Kidney glomerular epithelial cell (primary cell): ENCODE data around the gene CACNA1D.
"Not testable (repeated sequence)": the region's sequence is repeated elsewhere in the genome, so short reads cannot be mapped to it uniquely, and the experiment has no call there.

Source experiments
- DNase-seq: peaks from one replicate; lab custom pipeline; 2025; lab: John Stamatoyannopoulos, UW

CACNA1D gene

DNA sequence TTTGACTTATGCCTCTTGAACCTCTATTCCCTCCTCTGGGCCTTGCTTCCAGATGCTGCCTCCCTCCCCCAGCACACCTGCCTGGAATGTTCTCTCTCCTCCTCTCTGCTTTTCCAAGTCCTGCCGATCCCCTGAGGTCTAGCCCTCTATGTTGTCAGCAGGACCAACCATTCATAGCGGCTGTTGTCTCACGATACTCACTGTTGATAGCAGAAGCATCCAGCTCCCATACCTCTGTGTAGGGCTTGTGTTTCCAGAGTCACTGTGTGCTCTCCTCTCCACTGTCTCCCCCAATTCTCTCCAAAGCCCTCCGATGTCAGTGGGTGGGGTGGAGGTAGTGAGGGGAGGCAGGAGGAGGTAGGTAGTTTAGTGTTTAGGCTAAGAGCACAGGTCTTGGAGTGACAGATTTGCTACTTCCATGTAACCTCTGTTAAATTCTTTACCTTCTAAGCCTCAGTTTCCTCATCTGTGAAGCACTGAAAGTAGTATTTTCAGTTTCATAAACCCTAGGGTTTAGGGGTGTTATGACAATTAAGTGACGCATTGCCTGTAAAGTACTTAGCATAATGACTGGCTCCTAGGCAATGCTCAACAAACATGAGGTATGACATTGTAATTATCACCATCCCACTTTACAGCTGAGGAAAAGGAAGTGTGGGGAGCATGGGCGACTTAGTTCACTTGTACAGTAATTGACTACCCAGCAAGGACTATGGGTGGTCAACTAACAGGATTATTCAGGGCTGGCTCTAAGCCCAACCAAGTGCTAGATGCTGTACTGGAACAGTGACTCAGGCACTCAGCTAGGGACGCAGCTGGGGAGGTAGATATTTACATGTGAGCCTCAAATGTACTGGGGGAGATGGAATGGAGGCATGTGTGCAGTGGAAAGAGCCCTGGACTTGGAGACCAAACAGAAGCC lies 122.8 kb downstream of the CACNA1D start:
- no peak for DNase-seq

DNA sequence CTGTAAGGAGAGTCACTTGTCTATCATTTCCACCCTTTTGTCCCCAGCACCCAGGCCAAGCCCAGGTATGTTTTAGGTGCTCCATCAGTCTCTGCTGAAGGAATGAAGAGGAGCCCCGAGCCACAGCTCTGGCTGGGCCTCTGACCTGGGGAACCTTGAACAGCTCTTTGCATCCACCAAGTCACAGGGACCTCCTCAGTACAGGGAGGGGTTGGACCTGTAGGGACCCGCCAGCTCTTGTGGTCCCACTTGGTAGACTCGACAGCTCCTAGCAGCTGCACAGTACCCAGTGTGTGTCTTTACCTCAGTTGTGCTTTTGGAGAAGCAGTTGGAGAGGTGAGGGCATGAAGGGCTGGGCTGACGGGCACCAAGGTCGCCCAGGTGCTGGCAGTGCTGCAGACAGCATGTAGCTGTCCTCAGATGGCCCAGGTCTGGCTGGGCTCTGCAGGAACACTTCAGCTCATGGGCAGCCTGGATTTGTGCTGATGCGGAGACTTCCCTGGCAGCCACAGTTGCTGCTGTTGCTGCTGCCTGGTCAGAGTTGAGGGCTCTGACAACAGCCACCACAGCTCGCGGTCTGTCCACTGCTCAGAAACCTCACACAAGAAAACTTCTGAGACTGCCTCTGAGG lies 123.6 kb downstream of the CACNA1D start:
- DNase-seq: no peak

DNA sequence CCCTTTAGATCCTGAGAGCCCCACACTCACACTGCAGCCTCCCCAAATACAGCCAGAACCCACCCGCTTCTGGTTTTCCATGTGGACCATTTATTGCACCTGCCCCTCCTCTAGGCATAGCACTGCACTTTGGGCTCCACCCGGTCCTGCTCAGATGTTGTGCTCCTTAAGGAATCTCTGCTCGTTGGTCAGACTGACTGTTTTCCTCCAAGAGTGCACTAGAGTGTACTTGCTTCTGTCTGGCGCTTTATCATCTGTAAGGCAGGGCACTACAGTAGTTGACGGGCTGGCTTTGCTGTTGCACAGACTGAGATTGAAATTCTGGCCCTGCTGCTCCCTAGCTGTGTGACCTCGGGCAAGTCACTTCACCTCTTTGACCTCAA lies 124.1 kb downstream of the CACNA1D start:
- no peak for DNase-seq

DNA sequence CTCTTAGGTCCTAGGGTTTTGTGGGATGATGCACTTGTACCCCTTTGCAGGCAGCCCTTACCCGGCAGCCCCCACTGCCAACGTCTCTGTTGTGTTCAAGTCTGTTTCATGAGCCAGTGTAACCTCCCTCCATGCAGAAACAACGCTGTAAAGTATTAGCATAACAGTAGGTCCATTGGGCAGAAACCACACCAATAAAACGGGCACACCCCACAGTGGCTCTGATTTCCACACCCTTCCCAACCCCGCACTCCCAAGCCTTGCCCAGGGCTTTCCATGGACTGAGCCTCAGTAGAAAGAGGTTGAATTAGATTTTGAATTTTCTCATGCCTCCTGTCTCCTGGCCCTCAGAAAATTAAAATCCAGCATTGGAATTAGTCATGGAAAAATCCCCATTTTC lies 124.5 kb downstream of the CACNA1D start:
- no peak for DNase-seq

DNA sequence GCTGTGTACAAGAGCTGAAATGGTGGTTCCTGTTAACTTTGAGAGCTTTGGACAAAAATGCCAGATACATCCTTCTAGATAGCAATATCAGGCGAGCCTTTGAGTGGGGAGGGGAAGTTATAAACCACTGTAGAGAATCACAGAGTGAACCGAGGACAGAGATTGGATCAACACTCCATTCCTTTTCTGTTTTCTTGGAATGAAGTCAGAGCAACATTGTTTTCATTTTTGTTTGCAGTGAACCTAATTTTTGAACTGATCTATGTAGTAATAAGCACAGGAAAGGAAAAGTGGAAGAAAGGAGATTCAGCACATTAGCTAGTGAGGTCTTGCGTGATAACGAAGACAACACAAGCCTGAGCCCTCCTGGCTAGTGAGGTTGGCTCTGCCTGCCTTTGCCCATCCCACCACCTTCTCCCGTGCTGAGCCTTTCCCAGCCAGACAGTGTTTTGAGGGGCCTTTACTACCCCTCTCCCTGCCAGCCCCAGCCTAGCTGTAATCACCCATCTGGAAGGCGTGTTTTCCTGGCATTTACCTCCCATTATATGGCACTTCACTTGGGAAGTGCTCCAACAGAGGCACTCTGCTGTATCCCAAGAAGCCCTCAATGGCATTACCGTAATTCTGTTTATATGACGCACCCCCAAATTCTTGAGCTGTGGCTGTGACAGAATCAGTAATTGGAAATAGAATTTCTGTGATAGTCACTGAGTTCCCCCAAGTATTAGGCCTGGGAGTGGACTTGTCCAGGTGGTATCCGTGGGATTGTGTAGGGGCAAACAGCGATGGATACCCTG lies 129.8 kb downstream of the CACNA1D start:
- DNase-seq: no peak

DNA sequence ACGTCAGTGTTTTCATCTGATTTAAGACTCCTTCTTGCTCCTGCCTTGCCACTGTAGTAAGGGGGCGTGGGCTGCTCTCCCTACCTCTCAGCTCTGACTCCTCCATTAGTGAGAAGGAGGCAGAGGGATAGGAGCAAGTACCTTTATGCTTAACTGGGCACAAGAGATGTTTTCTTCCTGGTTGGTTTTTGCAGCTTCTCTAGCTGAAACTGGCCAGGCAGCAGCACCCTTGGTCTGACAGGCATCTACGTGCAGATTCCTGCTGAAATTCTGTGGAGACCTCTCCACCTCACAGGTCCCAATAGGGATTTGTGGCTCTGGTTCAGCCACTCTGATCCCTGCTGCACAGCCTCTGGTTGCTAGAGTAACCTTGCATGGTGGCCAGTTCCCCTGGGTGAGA lies 132.5 kb downstream of the CACNA1D start:
- DNase-seq: no peak

DNA sequence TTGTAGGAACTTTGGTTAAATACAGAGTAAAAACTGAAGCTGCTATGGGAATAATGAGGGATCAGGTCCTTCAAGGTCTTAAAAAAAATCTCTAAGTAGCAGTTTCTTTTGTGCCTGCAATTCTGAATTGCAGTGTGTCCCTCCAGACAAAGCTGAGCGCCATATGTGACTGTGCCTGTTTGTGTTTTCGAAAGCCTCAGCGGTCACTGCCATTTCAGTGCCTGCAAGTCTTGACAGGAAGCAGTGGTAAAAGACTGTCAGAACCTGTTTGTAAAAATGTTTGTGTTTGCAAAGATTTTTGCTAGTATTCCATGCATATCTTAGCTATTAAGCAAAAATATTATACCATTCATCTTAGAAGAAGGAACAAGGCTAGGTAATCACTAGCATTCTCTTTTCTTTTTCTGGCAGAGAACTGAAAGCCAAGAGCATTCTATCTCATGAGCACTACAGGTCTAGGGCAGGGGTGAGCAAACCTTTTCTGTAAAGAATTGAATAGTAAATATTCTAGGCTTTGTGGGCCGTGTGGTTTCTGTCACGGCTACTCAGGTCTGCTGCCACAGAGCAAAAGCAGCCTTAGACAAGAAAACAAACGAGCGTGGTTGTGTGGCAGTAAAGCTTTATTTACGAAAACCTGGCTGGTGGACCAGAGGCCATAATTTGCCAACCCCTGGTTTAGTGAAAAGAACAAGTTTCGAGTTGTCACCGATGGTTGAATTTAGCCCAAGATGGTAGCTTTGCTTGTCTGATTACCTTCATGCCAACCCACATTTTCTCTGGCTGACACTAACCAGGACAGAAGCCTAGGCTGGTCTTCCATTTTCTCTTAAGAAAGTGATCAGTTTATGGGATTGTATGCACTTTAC lies 134.4 kb downstream of the CACNA1D start:
- DNase-seq: no peak

DNA sequence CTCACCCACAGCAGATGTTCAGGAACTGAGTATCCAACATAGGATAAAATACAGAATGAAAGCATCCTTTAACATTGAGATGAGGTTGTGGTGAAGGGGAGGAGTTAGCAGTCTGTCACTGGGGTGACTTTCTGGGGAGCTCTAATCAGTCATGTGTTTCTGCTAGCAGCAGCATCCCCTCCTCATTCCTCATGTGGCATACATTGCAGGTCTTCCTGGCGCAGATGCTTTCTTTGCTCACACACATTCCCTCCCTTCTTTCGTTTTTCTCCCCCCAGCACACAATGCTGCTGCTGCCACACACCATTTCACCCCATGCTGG lies 135.0 kb downstream of the CACNA1D start:
- no peak for DNase-seq

DNA sequence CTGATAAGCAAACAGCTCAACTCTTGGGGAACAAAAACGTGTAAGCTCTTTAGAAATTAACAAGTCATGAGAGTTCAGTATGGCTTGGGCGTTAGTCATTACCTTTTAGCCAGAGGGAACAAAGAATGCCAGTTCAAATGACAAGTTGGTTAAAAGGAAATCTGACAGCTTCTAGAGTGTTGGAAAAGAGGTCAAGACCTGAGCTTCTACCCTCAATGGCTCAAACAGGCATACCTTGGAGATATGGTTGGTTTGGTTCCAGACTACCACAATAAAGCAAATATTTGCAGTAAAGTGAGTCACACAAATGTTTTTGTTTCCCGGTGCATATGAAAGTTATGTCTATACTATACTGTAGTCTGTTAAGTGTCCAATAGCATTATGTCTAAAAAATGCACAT lies 136.1 kb downstream of the CACNA1D start:
- DNase-seq: no peak

DNA sequence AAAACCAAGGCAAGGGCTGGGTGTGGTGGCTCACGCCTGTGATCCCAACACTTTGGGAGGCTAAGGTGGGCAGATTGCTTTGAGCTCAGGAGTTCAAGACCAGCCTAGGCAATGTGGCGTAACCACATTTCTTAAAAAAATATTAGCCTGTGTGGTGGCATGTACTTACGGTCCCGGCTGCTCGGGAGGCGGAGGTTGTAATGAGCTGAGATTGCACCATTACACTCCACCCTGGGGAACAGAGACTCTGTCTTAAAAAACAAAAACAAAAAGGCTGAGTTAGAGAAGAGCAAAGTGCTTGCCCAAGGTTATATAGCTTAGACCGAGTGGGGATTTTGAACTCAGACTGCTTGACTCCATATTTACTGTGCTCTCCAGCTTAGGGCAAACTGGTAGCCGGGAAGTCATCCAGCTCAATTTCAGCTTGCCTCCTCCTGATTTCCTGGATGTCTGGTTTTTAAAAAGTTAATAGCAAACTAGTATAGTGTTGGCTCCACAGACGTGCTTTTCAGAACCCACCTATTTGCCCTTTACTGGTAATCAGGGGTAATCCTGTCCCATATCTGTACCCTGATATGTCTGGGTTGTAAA lies 138.9 kb downstream of the CACNA1D start:
- DNase-seq: no peak

DNA sequence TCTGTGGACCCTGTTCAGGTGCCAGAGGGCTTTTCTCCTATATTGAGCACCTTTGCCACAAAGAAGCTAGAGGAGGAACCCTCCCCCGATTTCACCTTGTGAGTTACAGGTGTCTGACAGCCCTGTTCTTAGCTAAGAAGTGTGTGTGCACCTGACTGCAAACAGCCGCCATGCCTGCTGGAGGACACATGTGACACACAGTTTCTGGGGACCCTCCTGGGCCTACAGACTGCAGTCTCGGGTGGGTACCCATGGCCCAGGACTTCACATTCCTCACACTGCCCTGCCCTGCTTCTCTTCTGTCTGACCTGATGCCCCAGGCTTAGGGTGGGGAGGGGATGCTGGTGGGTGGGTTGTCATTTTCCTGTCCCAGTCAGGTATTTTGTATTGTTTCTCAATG lies 140.6 kb downstream of the CACNA1D start:
- no peak for DNase-seq

DNA sequence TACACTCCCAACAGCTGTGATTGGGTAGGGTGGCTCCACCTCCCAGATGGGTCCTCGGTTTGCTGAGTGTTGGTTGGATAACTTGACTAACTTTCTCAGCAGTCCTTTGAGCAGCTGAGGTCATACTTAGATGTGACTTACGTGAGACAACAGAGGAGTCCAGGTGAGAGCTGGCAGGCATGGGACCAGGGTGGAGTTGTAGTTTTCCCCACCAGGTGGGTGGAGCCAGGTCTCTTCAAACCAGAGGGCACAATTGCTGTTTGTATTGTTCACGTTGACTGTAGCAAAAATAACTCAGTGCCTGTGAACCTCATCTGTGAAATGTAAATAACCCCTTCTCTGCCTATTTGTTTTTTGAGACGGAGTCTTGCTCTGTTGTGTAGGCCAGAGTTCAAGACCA lies 144.4 kb downstream of the CACNA1D start:
- DNase-seq: not testable (repeated sequence)

DNA sequence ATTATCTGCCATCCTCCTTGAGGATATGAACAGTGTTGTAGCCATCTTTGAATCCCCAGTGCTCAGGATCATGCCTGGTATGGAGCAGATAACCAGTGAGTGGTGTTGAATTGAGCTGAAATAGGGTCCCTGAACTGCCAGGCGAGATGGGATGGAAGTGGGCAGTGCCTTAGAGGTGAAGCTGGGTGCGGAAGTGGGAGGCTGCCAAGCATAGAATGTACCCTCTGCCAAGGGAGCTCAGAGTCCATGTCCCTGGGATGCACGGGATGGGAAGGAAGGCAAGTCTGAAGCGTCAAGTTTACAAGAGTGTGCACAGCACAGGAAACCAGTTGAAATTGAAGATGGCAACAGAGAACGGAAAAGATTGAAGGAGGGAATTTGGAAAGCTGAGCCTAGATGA lies 147.0 kb downstream of the CACNA1D start:
- DNase-seq: no peak

DNA sequence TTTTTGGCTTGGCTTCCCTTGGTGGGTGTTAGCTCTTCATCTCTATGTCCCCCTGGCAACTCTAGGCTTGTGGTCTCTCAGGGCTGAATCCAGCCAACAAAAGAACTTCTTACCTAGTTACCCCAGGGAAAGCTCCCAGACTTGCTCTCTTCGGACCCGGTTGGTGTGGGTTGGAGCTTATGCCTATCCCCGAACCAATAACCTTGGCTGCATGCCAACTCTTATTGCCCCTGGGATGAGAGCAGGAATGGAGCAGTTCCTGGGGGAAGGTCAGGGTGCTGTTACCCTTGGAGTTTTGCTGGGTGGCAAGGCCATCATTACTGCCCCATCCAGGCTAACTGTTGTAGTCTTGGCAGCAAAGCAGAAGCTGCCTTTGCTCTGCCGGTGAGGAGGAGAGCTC lies 147.8 kb downstream of the CACNA1D start:
- no peak for DNase-seq

DNA sequence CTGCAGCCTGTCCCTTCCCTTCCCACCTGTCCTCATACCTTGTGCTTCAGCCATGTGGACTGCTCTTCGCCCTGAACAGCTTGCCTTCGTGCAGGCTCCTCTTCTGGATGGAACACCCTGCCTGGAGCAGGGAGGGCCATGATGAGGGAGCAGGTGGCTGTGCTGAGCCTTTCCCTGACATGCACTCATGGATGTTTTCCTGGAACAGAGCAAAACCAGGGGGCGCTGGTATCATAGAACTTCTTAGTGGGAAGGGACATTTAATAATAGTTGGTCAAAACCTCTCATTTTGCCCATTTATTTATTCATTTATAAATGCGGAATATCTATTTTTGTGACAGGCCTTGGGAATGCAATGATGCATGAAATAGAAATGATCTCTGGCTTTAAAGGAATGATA lies 149.3 kb downstream of the CACNA1D start:
- no peak for DNase-seq

DNA sequence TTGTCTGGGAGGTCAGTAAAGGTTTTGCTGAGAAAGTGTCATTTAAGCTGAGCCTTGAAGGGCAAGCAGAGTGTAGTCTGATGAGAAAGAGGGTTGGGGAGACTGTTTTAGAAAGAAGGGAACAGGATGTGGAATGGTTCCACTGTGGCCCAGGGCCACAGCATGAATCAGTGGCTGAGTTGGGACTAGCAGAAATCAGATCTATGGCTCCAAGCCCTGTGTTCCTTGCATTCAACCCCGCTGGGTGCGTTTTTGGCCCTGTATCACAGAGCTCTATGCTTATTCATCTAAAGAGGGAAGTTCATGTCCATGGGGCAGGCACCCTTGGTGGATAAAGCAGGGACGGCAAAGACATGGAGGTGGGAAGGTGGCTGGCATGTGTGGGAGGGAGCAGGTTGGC lies 151.3 kb downstream of the CACNA1D start:
- no peak for DNase-seq

DNA sequence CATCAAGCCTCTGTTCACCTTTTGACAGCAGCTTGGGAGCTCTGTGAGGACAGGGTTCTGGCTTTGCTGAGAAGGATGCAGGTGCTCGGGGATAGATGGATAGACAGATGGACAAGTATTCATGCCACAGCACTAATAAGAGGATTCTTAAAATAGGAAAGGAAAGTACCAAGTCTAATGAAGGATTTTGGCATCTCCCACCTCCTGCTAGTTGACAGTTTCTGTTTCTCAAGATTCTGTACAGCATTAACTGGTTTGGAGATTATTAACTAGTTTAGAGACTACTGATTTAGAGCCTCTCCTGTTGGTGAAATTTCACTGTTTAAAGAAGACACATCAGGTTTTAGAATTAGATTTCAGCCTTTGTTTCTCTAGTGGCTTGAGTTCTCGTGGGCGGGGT lies 152.3 kb downstream of the CACNA1D start:
- no peak for DNase-seq

DNA sequence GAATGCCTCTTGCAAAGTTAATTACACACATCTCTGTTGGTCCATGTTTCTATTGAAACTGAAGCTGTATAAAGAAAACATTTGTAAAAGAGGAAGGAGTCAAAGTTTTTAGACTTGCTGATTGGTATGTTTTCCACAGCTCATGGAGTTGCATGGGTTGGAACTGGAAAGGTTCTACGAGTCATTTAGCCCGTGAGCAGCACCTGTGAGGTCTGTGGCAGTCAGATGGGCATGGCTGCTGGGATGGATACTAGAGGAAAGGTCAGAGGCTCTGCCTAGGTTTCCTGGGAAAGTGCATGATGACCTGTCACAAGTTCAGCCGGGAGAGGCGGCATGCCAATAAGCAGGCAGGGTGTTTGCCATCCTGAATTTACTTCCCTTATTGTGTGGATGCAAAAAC lies 155.4 kb downstream of the CACNA1D start:
- no peak for DNase-seq

DNA sequence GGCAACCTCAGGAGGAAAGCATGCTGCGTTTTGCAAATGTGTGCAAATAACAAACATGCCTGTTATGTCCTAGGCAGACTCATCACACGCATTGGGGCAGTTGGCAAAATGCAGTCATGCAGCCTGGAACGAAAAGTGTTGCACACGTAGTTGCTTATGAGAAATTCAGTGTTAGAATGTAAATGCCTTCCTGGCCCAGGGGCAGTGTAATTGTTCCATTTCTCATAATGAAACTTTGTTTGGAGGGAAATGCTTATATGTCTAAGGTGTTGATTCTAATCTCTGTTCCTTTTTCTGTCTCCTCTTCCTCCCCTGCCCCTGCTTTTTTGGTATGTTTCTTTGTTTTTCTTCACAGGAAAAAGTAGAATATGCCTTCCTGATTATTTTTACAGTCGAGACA lies 156.0 kb downstream of the CACNA1D start:
- no peak for DNase-seq

DNA sequence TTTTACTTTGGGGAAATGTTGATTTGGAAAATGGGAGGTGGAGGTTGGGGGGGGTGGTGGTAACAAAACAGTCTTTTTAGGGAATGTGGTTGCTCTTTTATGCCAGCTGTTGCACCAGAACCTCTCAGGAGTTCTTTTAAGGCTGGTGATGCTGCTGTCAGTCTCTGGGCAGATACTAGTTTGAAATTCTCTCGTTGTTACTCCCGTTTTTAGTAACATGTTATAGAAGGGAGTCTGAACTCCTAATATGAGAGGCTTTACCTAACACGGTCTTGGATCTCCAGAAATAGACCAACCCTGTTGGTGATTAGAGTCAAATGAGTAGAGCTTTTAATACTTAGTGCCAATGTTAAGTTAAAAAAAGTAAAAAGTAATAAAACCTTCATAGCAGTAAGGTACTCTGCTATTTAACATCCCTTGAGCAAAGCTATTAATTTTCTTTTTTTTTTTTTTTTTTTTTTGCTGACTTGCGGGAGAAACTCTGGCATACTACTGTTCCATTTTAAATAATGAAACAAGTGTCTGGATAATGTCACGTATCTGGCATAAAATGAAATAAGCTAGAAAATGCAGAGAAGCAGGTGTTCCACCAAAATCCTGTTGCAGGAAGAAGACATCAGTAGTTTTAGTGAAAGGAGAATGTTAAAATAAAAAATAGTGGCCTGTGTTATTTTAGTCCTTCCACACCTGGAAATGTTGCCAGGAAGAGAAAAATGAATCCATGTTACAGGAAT lies 156.7 kb downstream of the CACNA1D start:
- DNase-seq: no peak

DNA sequence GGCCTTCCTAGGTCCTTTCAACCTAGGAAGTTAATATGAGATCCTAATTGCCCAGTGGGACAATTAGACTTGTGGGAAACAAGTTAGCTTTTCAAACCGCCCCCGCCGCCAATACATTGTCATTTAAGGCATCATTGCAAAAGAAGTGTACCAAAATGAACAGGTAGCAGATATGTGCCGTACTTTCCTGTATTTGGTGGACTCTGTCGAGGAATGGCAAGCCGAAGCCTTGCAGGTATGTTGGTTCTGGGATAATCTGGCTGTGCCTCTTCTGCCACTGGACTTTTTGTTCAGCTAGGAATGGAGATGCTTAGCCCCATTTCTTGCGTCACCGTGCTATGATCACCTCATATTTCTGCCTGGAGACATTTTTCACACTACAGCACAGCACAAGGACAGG lies 157.5 kb downstream of the CACNA1D start:
- DNase-seq: no peak
